Cardiac septum (tissue), 1 donor: ENCODE data around the gene EGLN1. TPM values are rescaled to one million over a fixed set of nuclear protein-coding genes. Genes with fewer than 3 reads are reported as not detected.
"Not testable (repeated sequence)": the region's sequence is repeated elsewhere in the genome, so short reads cannot be mapped to it uniquely, and the experiment has no call there.

Source experiments
- DNase-seq: peaks from one replicate; pipeline ENCODE4 v3.0.0-alpha.2; 2020; ENCODE audit warnings: low spot score
- intact Hi-C: fragments of 100-400 bp; cut with DNase I; formaldehyde crosslinking; loops from one replicate; pipeline ENCODE4 v1.14.0; 2022
- total RNA-seq: library from RNA; stranded (reverse); fragmentation: NEBNext Ultra II Directional; extraction: Animal tissue kit (Norgen Biotek cat#: 25700); gene quantifications from one replicate; pipeline ENCODE4 v1.2.1, GENCODE V29; 2021
- donor health status: DM: no; HTN: no; CAD: no.

EGLN1 gene
- total RNA-seq, 1 donor from 2014 or later, result 47.5 TPM

GRCh38 chr1:231381729-231382128 lies 40.4 kb downstream of the EGLN1 start:
- intact Hi-C loops, result loop anchor here (5.0 kb wide), 1 partner anchor 36 kb away; no protein-coding TSS in a partner anchor
- DNase-seq, result no peak

DNA sequence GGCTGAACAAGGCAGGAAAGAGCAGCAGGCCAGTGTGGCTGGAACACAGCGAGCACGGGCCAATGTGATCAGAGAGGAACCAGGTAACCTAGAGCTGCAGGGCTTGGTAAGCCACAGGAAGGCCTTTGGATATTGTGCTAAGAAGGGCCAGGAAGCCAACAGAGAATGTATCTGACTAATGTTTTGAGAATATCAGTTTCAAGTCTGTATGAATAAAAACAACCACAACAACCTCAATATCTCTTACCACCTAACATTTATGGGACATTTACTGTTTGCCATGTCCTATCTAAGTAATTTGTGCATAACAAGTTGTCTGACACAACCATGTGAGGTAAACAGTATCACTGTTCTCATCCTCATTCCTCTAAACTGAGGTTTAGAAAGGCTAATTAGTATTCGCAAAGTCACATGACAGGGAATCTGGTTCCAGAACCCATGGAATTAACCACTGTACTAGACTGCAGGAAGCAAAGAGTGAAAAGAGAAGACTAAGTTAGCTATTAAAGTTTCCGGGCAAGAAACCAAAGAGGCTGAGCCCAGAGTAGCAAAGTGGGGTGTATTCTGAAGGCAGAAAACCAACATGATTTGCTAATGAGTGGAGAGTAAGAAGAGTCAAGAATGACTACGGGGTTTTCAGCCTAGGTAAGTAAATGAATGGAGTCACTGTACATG lies 45.1 kb downstream of the EGLN1 start:
- DNase-seq, result no peak
- intact Hi-C loops, result no loop called here

GRCh38 chr1:231376101-231376500 lies 46.0 kb downstream of the EGLN1 start:
- intact Hi-C loops, result no loop called here
- no peak for DNase-seq

GRCh38 chr1:231374394-231374793 lies 47.7 kb downstream of the EGLN1 start:
- DNase-seq, result no peak
- intact Hi-C loops, result no loop called here

GRCh38 chr1:231372501-231372900 lies 49.6 kb downstream of the EGLN1 start:
- intact Hi-C loops, result no loop called here
- DNase-seq, result no peak

DNA sequence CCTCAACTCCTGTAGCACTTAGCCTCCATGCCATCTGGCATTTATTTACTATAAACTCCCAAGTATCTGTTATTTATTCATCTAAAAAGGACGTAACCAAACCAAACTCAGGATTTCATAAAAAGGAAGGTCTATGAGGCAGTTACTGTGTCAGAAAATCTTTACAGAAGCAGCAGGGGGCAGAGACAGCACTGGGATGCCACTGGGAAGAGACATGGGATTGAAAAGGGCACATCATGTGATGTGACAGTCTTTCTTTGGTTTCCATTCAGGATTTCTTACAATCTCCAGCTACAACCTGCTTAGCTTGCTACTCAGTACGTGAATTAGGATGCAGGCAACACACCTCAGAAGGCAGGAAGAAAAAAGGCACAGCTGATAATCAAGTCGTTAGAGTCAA lies 52.8 kb downstream of the EGLN1 start:
- intact Hi-C loops, result no loop called here
- DNase-seq, result no peak

DNA sequence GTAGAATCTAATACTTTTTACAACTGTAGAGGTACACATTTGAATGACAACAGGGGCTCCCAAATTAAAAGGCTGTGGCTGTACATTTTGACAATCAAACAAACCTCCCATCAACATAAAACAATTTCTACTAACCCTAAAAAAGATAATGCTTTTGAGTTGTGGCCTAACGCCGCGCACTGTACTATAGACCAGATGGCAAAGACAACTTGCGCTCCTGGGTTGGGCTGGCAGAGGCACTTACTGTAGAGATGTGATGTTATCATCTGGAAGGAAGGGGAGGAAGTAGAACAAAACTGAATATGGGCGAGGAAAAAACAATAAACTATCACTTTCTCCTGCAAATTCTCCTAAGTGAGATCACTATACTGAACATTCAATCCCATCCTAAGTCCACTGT lies 57.9 kb downstream of the EGLN1 start:
- no peak for DNase-seq
- intact Hi-C loops, result loop anchor here (5.0 kb wide), 1 partner anchor 58 kb away; the partner anchor contains the start of gene EGLN1

DNA sequence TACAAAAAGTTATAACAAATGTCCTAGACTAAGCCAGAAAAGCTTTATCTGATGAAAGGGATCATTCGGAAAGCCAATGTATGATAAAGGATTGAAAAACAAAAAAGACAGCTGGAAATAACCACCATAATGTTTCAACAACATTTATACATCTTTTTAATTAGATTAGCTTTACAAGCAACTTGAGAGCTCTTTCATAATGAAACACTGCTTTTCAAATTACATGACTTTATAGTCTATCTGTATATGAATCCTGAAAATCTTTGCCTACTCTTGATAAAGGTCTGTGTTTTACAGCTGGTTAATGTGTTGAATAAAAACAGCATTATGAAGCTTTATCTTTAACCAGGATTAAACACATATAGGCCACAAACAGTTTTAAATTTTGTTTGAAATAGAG lies 58.5 kb downstream of the EGLN1 start:
- intact Hi-C loops, result loop anchor here (5.0 kb wide), 1 partner anchor 59 kb away; the partner anchor contains the start of gene EGLN1
- DNase-seq, result no peak

DNA sequence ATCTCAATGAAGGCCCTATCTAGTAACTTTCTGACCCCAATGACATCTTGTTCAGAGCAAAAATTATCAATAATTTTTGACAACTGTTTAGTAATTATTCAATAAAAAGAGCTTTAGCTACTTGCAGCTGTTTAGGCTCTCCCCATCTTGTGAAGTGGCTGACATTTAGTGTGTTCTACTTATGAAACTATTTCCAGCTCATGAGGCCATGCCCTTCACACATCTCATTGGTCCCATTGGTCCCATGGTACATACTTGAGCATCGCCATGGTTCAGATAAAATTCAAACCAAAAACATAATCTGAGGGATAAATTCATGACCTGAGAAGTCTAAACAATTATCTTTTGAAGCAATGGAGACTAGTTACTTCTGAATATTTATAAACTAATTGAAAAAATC lies 59.8 kb downstream of the EGLN1 start:
- no peak for DNase-seq
- intact Hi-C loops, result loop anchor here (5.0 kb wide), 1 partner anchor 60 kb away; the partner anchor contains the start of gene EGLN1

DNA sequence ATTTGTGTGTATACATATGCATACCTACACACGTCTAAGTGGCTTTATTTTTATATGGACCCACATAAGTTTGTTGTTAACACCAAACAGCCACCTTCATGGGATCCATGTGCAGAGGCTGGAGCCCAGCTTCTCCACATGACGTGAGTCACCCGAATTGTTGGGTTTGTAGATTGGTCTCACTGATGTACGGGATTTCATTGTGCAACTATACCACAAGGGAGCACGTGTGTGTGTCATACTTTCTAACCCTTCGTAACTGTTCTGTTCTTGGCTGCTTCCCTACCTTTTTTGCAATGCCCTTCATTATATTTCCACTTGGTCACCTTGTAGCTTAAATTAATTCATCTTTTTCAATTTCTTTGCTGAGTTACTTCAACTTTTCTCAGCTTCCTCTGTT lies 63.0 kb downstream of the EGLN1 start:
- no peak for DNase-seq
- intact Hi-C loops, result loop anchor here (2.0 to 5.0 kb wide), 2 partner anchors 168 to 232 kb away; partner anchors contain the start of gene TSNAX

DNA sequence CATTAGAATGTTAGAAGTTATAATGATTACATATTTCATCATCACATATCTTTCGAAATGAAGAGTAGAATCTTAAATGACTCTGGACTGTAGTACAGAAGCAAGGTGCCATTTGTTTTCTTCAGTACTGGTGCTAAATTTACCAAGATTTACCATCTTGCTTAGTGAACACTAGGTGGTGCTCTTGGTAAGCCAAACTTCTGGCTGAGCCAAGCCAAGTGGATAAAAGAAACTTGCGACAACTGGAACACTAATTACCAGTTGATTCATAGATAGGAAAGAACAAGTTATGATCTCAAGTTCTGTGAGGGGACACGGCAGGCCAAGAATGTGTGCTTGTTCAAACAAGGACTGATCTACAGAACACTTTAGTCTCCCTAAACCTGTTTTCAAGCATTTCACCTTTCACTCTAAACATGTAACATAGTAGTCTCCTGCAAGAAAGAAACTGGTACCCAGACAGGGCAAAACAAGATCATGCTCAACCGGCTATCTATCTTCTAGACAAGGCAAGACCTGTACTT lies 64.2 kb downstream of the EGLN1 start:
- DNase-seq, result no peak

GRCh38 chr1:231357187-231357772 lies 64.8 kb downstream of the EGLN1 start:
- no peak for DNase-seq
- intact Hi-C loops, result loop anchor here (5.0 kb wide), 1 partner anchor 170 kb away; the partner anchor contains the start of gene TSNAX

More for the DNA sequence above, 64.2 kb downstream of the EGLN1 start:
- intact Hi-C loops, result loop anchor here (2.0 to 5.0 kb wide), 2 partner anchors 169 to 233 kb away; partner anchors contain the start of gene TSNAX

- no peak for DNase-seq
- intact Hi-C loops, result loop anchor here (5.0 kb wide), 1 partner anchor 172 kb away; the partner anchor contains the start of gene TSNAX
Observed at GRCh38 chr1:231355171-231355570, 66.9 kb downstream of the EGLN1 start.

GRCh38 chr1:231354330-231355020 lies 67.6 kb downstream of the EGLN1 start:
- intact Hi-C loops, result loop anchor here (5.0 kb wide), 1 partner anchor 173 kb away; the partner anchor contains the start of gene TSNAX
- DNase-seq, result no peak

DNA sequence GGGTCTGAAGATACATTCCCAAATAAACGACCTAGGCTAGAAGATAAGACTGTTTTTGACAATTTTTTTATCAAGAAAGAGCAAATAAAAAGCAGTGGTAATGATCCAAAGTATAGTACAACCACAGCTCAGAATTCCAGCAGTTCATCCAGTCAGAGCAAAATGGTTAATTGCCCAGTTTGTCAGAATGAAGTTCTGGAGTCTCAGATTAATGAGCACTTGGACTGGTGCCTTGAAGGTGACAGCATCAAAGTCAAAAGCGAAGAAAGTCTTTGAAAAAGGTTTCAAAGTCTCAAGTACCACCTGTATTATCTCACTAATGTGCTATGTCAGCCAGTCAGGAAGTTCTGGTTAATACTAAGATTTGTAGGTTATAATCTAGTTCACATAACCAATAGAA lies 69.0 kb downstream of the EGLN1 start:
- no peak for DNase-seq
- intact Hi-C loops, result no loop called here

DNA sequence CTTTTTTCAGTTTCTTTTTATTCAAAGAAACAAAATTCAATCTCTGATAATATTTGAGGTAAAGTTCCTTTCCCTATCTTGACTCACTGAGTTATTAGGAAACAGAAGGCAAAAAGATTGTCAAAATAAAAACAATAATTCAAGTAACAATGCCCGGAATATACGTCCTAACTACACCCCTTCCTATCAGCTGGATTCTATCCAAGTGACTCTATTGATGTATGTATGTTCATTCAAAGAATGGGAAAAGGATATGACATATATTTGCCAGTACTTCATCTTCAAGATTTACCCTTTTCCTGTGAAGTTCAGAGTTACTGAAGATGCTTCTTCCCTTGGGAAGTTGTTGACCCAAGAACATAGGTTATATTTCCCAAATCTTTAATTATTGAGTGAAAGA lies 70.3 kb downstream of the EGLN1 start:
- intact Hi-C loops, result no loop called here
- DNase-seq, result no peak

DNA sequence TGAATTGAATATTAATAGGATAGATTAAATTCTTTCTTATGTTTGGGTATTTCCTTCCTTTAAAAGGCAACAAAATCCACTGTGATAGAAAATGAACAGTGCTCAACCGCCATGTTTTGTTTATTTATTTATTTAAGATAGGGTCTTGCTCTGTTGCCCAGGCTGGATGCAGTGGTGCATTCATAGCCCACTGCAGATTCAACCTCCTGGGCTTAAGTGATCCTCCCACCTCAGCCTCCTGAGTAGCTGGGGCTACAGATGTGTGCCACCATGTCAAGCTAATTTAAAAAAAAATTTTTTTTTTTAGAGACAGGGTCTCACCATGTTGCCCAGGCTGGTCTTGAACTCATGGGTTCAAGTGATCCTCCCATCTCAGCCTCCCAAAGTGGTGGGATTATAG lies 73.2 kb downstream of the EGLN1 start:
- DNase-seq, intact Hi-C loops: not testable (repeated sequence)

- intact Hi-C loops, result no loop called here
- DNase-seq, result no peak
Observed at GRCh38 chr1:231348442-231348841, 73.6 kb downstream of the EGLN1 start.

- no peak for DNase-seq
- intact Hi-C loops, result no loop called here
Observed at GRCh38 chr1:231347961-231348360, 74.1 kb downstream of the EGLN1 start.
